Transverse colon (tissue), 4 donors: ENCODE data around the gene ATP9A. TPM values are rescaled to one million over a fixed set of nuclear protein-coding genes. Genes with fewer than 3 reads are reported as not detected.

Source experiments
- DNase-seq: peaks from one replicate; pipeline ENCODE4 v3.0.0-alpha.2; 2019
- H3K27ac ChIP-seq, 4 donors: fragments of 200-600 bp; sonication (generic); 2 replicates each; pipeline ENCODE4 v1.5.1; 2016 to 2018; ENCODE audit warnings: inconsistent platforms in 4 of 4
- H3K27me3 ChIP-seq: fragments of 200-600 bp; sonication (generic); 2 replicates; pipeline ENCODE4 v1.5.1; 2017; ENCODE audit warnings: inconsistent platforms
- H3K36me3 ChIP-seq, 4 donors: fragments of 200-600 bp; sonication (generic); 2 replicates each; pipeline ENCODE4 v1.5.1; 2017 to 2019; ENCODE audit warnings: inconsistent platforms in 4 of 4
- H3K4me1 ChIP-seq, 4 donors: fragments of 200-600 bp; sonication (generic); 2 replicates each; pipeline ENCODE4 v1.5.1; 2017 to 2020; ENCODE audit warnings: inconsistent platforms in 4 of 4
- H3K4me3 ChIP-seq, 4 donors: fragments of 200-600 bp; sonication (generic); 1 replicate in 1 of 4; 2 replicates in 3 of 4; pipeline versions ENCODE4 v1.5.1 to v1.6.1; 2017 to 2019; ENCODE audit warnings: inconsistent platforms in 4 of 4
- H3K9me3 ChIP-seq, 2 donors: fragments of 200-600 bp; sonication (generic); 2 replicates each; pipeline ENCODE4 v1.5.1; 2017 to 2019; ENCODE audit warnings: inconsistent platforms in 2 of 2
- EP300 ChIP-seq: sonication (generic); formaldehyde crosslinking; IDR thresholded peaks from one replicate; pipeline ENCODE4 v1.6.1; 2017; ENCODE audit warnings: antibody characterized with exemption, low read depth
- POLR2A ChIP-seq: fragments of 450-650 bp; IDR thresholded peaks from one replicate; pipeline ENCODE4 v1.6.1; 2016; ENCODE audit warnings: antibody characterized with exemption, mild to moderate bottlenecking, moderate library complexity
- POLR2AphosphoS5 ChIP-seq, 3 donors: sonication (generic); formaldehyde crosslinking; IDR thresholded peaks; one replicate each; pipeline ENCODE4 v1.6.1; 2016; ENCODE audit warnings: antibody characterized with exemption in 3 of 3
- WGBS, 2 donors: methylation state at CpG; one replicate each; pipeline ENCODE4 v1.1.5; 2018; ENCODE audit warnings: low coverage in 1 of 2; 5-methylcytosine and 5-hydroxymethylcytosine counted together
- in situ Hi-C, 4 donors: fragments of 200-750 bp; cut with MboI; loops; one replicate each; pipeline versions ENCODE4 v1.15.0 to v1.15.1; 2017; ENCODE audit warnings: low sequenced_read_pairs in 3 of 4, low pct_ligation_motif_present in 1 of 4, low pct_unique_long_range_greater_than_20kb in 1 of 4
- intact Hi-C: fragments of 100-400 bp; cut with DNase I; formaldehyde crosslinking; loops from one replicate; pipeline ENCODE4 v1.15.1; 2023; ENCODE audit warnings: low total_unique reads
- total RNA-seq, 4 donors: library from RNA; depleted of rRNA; stranded (reverse); fragments of >200 nt; gene quantifications; one replicate each; pipeline ENCODE4 v1.1.0, GENCODE V29; 2016
- TF ChIP-seq, protein P1 (sequence below), 5 experiments: fragments of 200-600 bp in 3 of 5; fragments of 450-650 bp in 2 of 5; sonication (generic) in 3 of 5; IDR thresholded peaks; 1 replicate in 2 of 5; 2 replicates in 3 of 5; pipeline ENCODE4 v1.5.1; 2016 to 2017; ENCODE audit warnings: antibody characterized with exemption in 5 of 5, inconsistent platforms in 3 of 5, mild to moderate bottlenecking in 2 of 5, moderate library complexity in 1 of 5

The ATP9A gene
- total RNA-seq, 4 donors from 2014 or later, result 66.3 to 93.0 (median 78.9) TPM

DNA sequence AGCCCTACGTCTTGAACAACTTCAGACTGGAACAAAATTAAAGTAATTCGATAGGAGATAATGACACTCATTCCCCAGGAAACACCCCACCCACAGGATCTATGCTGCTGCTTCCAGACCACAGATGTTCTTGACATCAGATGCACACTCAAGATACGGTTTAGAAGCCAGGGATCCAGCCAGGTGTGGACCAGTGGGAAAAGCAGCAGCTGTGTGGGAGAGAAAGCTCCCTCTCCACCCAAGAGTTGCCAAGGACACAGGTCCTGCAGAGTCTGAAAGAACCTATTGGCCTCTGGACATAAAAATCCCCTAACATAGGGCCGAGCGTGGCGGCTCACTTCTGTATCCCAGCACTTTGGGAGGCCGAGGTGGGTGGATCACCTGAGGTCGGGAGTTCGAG is 133.9 kb downstream of the ATP9A start:
- no peak overlapping the region for H3K27ac ChIP-seq

DNA sequence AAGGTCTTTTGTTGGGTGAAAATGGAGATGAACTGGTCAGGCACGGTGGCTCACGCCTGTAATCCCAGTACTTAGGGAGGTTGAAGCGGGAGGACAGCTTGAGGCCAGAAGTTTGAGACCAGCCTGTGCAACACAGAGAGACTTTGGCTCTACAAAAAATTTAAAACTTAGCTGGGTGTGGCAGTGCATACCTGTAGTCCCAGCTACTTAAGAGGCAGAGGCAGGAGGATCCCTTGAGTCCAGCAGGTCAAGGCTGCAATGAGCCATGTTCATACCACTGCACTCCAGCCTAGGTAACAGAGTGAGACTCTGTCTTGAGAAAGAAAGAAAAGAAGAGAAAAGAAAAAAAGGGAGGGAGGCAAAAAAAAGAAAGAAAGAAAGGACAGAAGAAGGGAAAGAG is 134.8 kb downstream of the ATP9A start:
- Histone ChIP-seq H3K27ac (peak overlapping the region in 1 of 4 donors; percentile 21), H3K27me3 (no peaks in the 10 kb centered on the region), H3K4me3 (no peak overlapping the region), H3K4me1 (peaks cover 0 to 22% (median 8%) of the 10 kb centered on the region in 4 donors), H3K9me3 (no peaks in the 10 kb centered on the region), H3K36me3 (peaks cover 0 to 7% (median 1%) of the 10 kb centered on the region in 4 donors)
- TF ChIP-seq EP300 (no peak), POLR2A (no peak), POLR2AphosphoS5 (IDR thresholded peaks at IDR 0.05) (no peak)
- TF ChIP-seq, protein P1, sequence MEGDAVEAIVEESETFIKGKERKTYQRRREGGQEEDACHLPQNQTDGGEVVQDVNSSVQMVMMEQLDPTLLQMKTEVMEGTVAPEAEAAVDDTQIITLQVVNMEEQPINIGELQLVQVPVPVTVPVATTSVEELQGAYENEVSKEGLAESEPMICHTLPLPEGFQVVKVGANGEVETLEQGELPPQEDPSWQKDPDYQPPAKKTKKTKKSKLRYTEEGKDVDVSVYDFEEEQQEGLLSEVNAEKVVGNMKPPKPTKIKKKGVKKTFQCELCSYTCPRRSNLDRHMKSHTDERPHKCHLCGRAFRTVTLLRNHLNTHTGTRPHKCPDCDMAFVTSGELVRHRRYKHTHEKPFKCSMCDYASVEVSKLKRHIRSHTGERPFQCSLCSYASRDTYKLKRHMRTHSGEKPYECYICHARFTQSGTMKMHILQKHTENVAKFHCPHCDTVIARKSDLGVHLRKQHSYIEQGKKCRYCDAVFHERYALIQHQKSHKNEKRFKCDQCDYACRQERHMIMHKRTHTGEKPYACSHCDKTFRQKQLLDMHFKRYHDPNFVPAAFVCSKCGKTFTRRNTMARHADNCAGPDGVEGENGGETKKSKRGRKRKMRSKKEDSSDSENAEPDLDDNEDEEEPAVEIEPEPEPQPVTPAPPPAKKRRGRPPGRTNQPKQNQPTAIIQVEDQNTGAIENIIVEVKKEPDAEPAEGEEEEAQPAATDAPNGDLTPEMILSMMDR (IDR thresholded peaks at IDR 0.05), result no peak
- no peak for DNase-seq
- intact Hi-C loops, result no loop called here
- in situ Hi-C loops, result loop anchor here in 3 of 4 donors (25.0 kb wide), 3 partner anchors 154 to 646 kb away; no protein-coding TSS in a partner anchor
- 93 to 95% methylated on average over 3 of the region's 3 CpGs for WGBS, 2 donors

More for the DNA sequence above, 133.9 kb downstream of the ATP9A start:
- Histone ChIP-seq H3K27me3 (no peaks in the 10 kb centered on the region), H3K9me3 (no peaks in the 10 kb centered on the region), H3K4me3 (no peak overlapping the region), H3K36me3 (peaks cover 0 to 9% (median 1%) of the 10 kb centered on the region in 4 donors), H3K4me1 (peaks cover 0 to 22% (median 8%) of the 10 kb centered on the region in 4 donors)
- no peak for DNase-seq
- WGBS, 2 donors, result 86 to 100% methylated on average over 1 to 9 of the region's 9 CpGs
- in situ Hi-C loops, result loop anchor here in 3 of 4 donors (25.0 kb wide), 3 partner anchors 153 to 647 kb away; no protein-coding TSS in a partner anchor
- TF ChIP-seq EP300 (no peak), POLR2AphosphoS5 (IDR thresholded peaks at IDR 0.05) (no peak), POLR2A (no peak)
- TF ChIP-seq, protein P1 (IDR thresholded peaks at IDR 0.05), result no peak
- intact Hi-C loops, result no loop called here

GRCh38 chr20:51631953-51632352 is 136.2 kb downstream of the ATP9A start:
- no peak overlapping the region for H3K4me3 ChIP-seq
- WGBS, 2 donors, result 91 to 93% methylated on average over 5 to 6 of the region's 6 CpGs
- peak overlapping the region; percentile 62 to 79 (median 76) for H3K27ac ChIP-seq
- intact Hi-C loops, result no loop called here
- in situ Hi-C loops, result loop anchor here in 3 of 4 donors (25.0 kb wide), 3 partner anchors 155 to 645 kb away; no protein-coding TSS in a partner anchor
- peaks cover 0 to 3% (median 0%) of the 10 kb centered on the region in 4 donors for H3K36me3 ChIP-seq
- H3K27me3 ChIP-seq, result no peaks in the 10 kb centered on the region
- TF ChIP-seq POLR2A, result no peak
- TF ChIP-seq EP300, result no peak
- no peak for TF ChIP-seq POLR2AphosphoS5 (IDR thresholded peaks at IDR 0.05)
- TF ChIP-seq, protein P1 (IDR thresholded peaks at IDR 0.05), result no peak
- peaks cover 0 to 22% (median 8%) of the 10 kb centered on the region in 4 donors for H3K4me1 ChIP-seq
- H3K9me3 ChIP-seq, result no peaks in the 10 kb centered on the region
- DNase-seq, result no peak

GRCh38 chr20:51631011-51631950 is 136.9 kb downstream of the ATP9A start:
- 48 to 52% methylated on average over 5 to 21 of the region's 21 CpGs for WGBS, 2 donors
- Histone ChIP-seq H3K27ac (peak overlapping the region; percentile 62 to 79 (median 76)), H3K4me3 (no peak overlapping the region), H3K9me3 (no peaks in the 10 kb centered on the region), H3K4me1 (peaks cover 0 to 22% (median 8%) of the 10 kb centered on the region in 4 donors), H3K27me3 (no peaks in the 10 kb centered on the region), H3K36me3 (no peaks in the 10 kb centered on the region)
- intact Hi-C loops (no loop called here), in situ Hi-C loops (loop anchor here in 3 of 4 donors (25.0 kb wide), 3 partner anchors 156 to 644 kb away; no protein-coding TSS in a partner anchor)
- TF ChIP-seq EP300, result peak; percentile 95
- TF ChIP-seq, protein P1 (IDR thresholded peaks at IDR 0.05), result no peak
- no peak for TF ChIP-seq POLR2A
- TF ChIP-seq POLR2AphosphoS5 (IDR thresholded peaks at IDR 0.05), result peak; percentile 57 to 83 (median 82)
- DNase-seq, result peak; percentile 49
